Skeletal muscle tissue (tissue), 4 donors: ENCODE results near the gene PPFIA1. TPM values are rescaled to one million over a fixed set of nuclear protein-coding genes. Genes with fewer than 3 reads are reported as not detected.
"Not testable (repeated sequence)": the region's sequence is repeated elsewhere in the genome, so short reads cannot be mapped to it uniquely, and the experiment has no call there.

Experiments used
- H3K27ac ChIP-seq: one replicate; pipeline ENCODE4 v1.7.0; 2013; ENCODE audit warnings: mild to moderate bottlenecking, low read depth, low read length, inconsistent platforms
- H3K27me3 ChIP-seq, 3 donors: one replicate each; pipeline ENCODE4 v1.7.0; 2013; ENCODE audit warnings: low read length in 3 of 3; ENCODE audit not compliant: control insufficient read depth in 3 of 3, insufficient read depth in 3 of 3
- H3K36me3 ChIP-seq, 3 donors: one replicate each; pipeline ENCODE4 v1.7.0; 2013; ENCODE audit warnings: low read length in 3 of 3; ENCODE audit not compliant: control insufficient read depth in 3 of 3, insufficient read depth in 3 of 3
- H3K4me1 ChIP-seq, 3 donors: one replicate each; pipeline ENCODE4 v1.7.0; 2013; ENCODE audit warnings: low read length in 3 of 3, mild to moderate bottlenecking in 3 of 3; ENCODE audit not compliant: control insufficient read depth in 3 of 3, insufficient read depth in 3 of 3
- H3K4me3 ChIP-seq, 3 donors: one replicate each; pipeline ENCODE4 v1.7.0; 2013; ENCODE audit warnings: low read length in 3 of 3
- H3K9ac ChIP-seq, 3 donors: one replicate each; pipeline ENCODE4 v1.7.0; 2013; ENCODE audit warnings: low read length in 3 of 3, mild to moderate bottlenecking in 3 of 3, moderate library complexity in 2 of 3, low read depth in 1 of 3
- H3K9me3 ChIP-seq, 3 donors: one replicate each; pipeline ENCODE4 v1.7.0; 2013; ENCODE audit warnings: low read length in 3 of 3; ENCODE audit not compliant: control insufficient read depth in 3 of 3
- total RNA-seq: library from RNA; depleted of rRNA; stranded (reverse); fragments of >200 nt; gene quantifications from one replicate; pipeline ENCODE4 v1.2.3, GENCODE V29; 2014
- donor health status: Osteomylitis.

PPFIA1 gene
- total RNA-seq, 1 donor from 2014 or later = 25.6 TPM

GRCh38 chr11:70290361-70291065 lies 20.0 kb downstream of the PPFIA1 start:
- Histone ChIP-seq H3K27ac (no peak overlapping the region), H3K27me3 (no peaks in the 10 kb centered on the region), H3K4me1 (peaks cover 0 to 4% (median 0%) of the 10 kb centered on the region in 3 donors), H3K4me3 (no peak overlapping the region), H3K9ac (no peak overlapping the region), H3K9me3 (no peaks in the 10 kb centered on the region), H3K36me3 (peaks cover 13 to 15% (median 13%) of the 10 kb centered on the region in 3 donors)

- Histone ChIP-seq H3K4me3 (no peak overlapping the region), H3K36me3 (peaks cover 3 to 10% (median 5%) of the 10 kb centered on the region in 3 donors), H3K27ac (no peak overlapping the region), H3K27me3 (no peaks in the 10 kb centered on the region), H3K4me1 (peaks cover 0 to 4% (median 0%) of the 10 kb centered on the region in 3 donors), H3K9me3 (no peaks in the 10 kb centered on the region), H3K9ac (no peak overlapping the region)
Measured at GRCh38 chr11:70292166-70292565, 21.7 kb downstream of the PPFIA1 start.

- Histone ChIP-seq H3K27me3 (no peaks in the 10 kb centered on the region), H3K9me3 (no peaks in the 10 kb centered on the region), H3K36me3 (peaks cover 3 to 9% (median 5%) of the 10 kb centered on the region in 3 donors), H3K9ac (no peak overlapping the region), H3K4me1 (peaks cover 0 to 4% (median 0%) of the 10 kb centered on the region in 3 donors), H3K4me3 (no peak overlapping the region), H3K27ac (no peak overlapping the region)
Measured at GRCh38 chr11:70292863-70293262, 22.4 kb downstream of the PPFIA1 start.

- not testable (repeated sequence) for H3K27ac ChIP-seq, H3K9ac ChIP-seq, H3K27me3 ChIP-seq, H3K9me3 ChIP-seq, H3K4me1 ChIP-seq, H3K4me3 ChIP-seq, H3K36me3 ChIP-seq
Measured at GRCh38 chr11:70295166-70295565, 24.7 kb downstream of the PPFIA1 start.

- Histone ChIP-seq H3K9ac (no peak overlapping the region), H3K27ac (no peak overlapping the region), H3K27me3 (no peaks in the 10 kb centered on the region), H3K9me3 (no peaks in the 10 kb centered on the region), H3K4me3 (no peak overlapping the region), H3K36me3 (peaks cover 3 to 9% (median 5%) of the 10 kb centered on the region in 3 donors), H3K4me1 (peaks cover 0 to 5% (median 0%) of the 10 kb centered on the region in 3 donors)
Measured at GRCh38 chr11:70296681-70297080, 26.2 kb downstream of the PPFIA1 start.

- Histone ChIP-seq H3K27me3 (no peaks in the 10 kb centered on the region), H3K27ac (no peak overlapping the region), H3K9ac (no peak overlapping the region), H3K4me3 (no peak overlapping the region), H3K9me3 (no peaks in the 10 kb centered on the region), H3K36me3 (peaks cover 3 to 9% (median 5%) of the 10 kb centered on the region in 3 donors), H3K4me1 (peaks cover 0 to 11% (median 4%) of the 10 kb centered on the region in 3 donors)
Measured at GRCh38 chr11:70297341-70297740, 26.9 kb downstream of the PPFIA1 start.

- H3K9ac ChIP-seq = no peak overlapping the region
- H3K9me3 ChIP-seq = no peaks in the 10 kb centered on the region
- H3K27me3 ChIP-seq = no peaks in the 10 kb centered on the region
- peaks cover 0 to 5% (median 4%) of the 10 kb centered on the region in 3 donors for H3K36me3 ChIP-seq
- no peak overlapping the region for H3K4me3 ChIP-seq
- H3K27ac ChIP-seq = no peak overlapping the region
- H3K4me1 ChIP-seq = peaks cover 6 to 14% (median 7%) of the 10 kb centered on the region in 3 donors
Measured at GRCh38 chr11:70298243-70298915, 27.9 kb downstream of the PPFIA1 start.

GRCh38 chr11:70299636-70300035 lies 29.1 kb downstream of the PPFIA1 start:
- Histone ChIP-seq H3K36me3 (peaks cover 0 to 2% (median 0%) of the 10 kb centered on the region in 3 donors), H3K4me3 (no peak overlapping the region), H3K27me3 (no peaks in the 10 kb centered on the region), H3K4me1 (peaks cover 6 to 16% (median 11%) of the 10 kb centered on the region in 3 donors), H3K9ac (no peak overlapping the region), H3K9me3 (no peaks in the 10 kb centered on the region), H3K27ac (no peak overlapping the region)

GRCh38 chr11:70301191-70301590 lies 30.7 kb downstream of the PPFIA1 start:
- H3K9ac ChIP-seq = no peak overlapping the region
- peaks cover 0 to 4% (median 0%) of the 10 kb centered on the region in 3 donors for H3K36me3 ChIP-seq
- no peaks in the 10 kb centered on the region for H3K9me3 ChIP-seq
- no peak overlapping the region for H3K4me3 ChIP-seq
- no peaks in the 10 kb centered on the region for H3K27me3 ChIP-seq
- H3K27ac ChIP-seq = no peak overlapping the region
- peaks cover 6 to 16% (median 11%) of the 10 kb centered on the region in 3 donors for H3K4me1 ChIP-seq
